Activated CD4-positive, alpha-beta T cell treated with anti-CD3 and anti-CD28 coated beads, Interleukin-2, amount 50 U/mL, for 48 hours (primary cell): ENCODE data around the gene TRANK1.
"Not testable (repeated sequence)": the region's sequence is repeated elsewhere in the genome, so short reads cannot be mapped to it uniquely, and the experiment has no call there.

Experiments used
- DNase-seq, 2 experiments: peaks; one replicate each; pipeline ENCODE4 v3.0.0-alpha.2; 2020

Gene TRANK1

GRCh38 chr3:36956155-36956554 lies 11.3 kb upstream of the TRANK1 start:
- DNase-seq, result no peak

- no peak for DNase-seq
Measured at GRCh38 chr3:36954452-36955134, 9.7 kb upstream of the TRANK1 start.

GRCh38 chr3:36947814-36948213 lies 3.0 kb upstream of the TRANK1 start:
- not testable (repeated sequence) for DNase-seq

- no peak for DNase-seq
Measured at GRCh38 chr3:36945333-36945980, 603 bp upstream of the TRANK1 start.

- DNase-seq, result peak; percentile 48 to 54
Measured at GRCh38 chr3:36944012-36944640, 728 bp downstream of the TRANK1 start.

- no peak for DNase-seq
Measured at GRCh38 chr3:36943601-36944000, 1.3 kb downstream of the TRANK1 start.

- DNase-seq, result no peak
Measured at GRCh38 chr3:36942638-36943248, 2.1 kb downstream of the TRANK1 start.

GRCh38 chr3:36941658-36942057 lies 3.2 kb downstream of the TRANK1 start:
- no peak for DNase-seq

GRCh38 chr3:36941162-36941561 lies 3.7 kb downstream of the TRANK1 start:
- DNase-seq, result no peak

GRCh38 chr3:36937492-36937891 lies 7.4 kb downstream of the TRANK1 start:
- DNase-seq, result no peak

GRCh38 chr3:36933540-36934296 lies 11.1 kb downstream of the TRANK1 start:
- DNase-seq, result no peak

GRCh38 chr3:36931424-36931823 lies 13.4 kb downstream of the TRANK1 start:
- not testable (repeated sequence) for DNase-seq

GRCh38 chr3:36928220-36928619 lies 16.6 kb downstream of the TRANK1 start:
- DNase-seq, result no peak

GRCh38 chr3:36926292-36926897 lies 18.5 kb downstream of the TRANK1 start:
- no peak for DNase-seq

- DNase-seq, result no peak
Measured at GRCh38 chr3:36924744-36925521, 19.9 kb downstream of the TRANK1 start.

GRCh38 chr3:36923981-36924743 lies 20.7 kb downstream of the TRANK1 start:
- no peak for DNase-seq

- DNase-seq, result no peak
Measured at GRCh38 chr3:36923523-36923943, 21.3 kb downstream of the TRANK1 start.

GRCh38 chr3:36920884-36921567 lies 23.8 kb downstream of the TRANK1 start:
- no peak for DNase-seq

GRCh38 chr3:36919439-36920160 lies 25.3 kb downstream of the TRANK1 start:
- no peak for DNase-seq

- DNase-seq, result no peak
Measured at GRCh38 chr3:36918050-36918449, 26.8 kb downstream of the TRANK1 start.
